ENCODE measurements around the gene C10orf88. TPM values are rescaled to one million over a fixed set of nuclear protein-coding genes. Genes with fewer than 3 reads are reported as not detected.

Gene C10orf88
- total and polyA plus RNA-seq, 9 of the 15 experiments (the other 6 are each of a cell fraction or from before 2014, with no cell fraction given), result 2.5 to 9.6 (median 7.5) TPM

DNA sequence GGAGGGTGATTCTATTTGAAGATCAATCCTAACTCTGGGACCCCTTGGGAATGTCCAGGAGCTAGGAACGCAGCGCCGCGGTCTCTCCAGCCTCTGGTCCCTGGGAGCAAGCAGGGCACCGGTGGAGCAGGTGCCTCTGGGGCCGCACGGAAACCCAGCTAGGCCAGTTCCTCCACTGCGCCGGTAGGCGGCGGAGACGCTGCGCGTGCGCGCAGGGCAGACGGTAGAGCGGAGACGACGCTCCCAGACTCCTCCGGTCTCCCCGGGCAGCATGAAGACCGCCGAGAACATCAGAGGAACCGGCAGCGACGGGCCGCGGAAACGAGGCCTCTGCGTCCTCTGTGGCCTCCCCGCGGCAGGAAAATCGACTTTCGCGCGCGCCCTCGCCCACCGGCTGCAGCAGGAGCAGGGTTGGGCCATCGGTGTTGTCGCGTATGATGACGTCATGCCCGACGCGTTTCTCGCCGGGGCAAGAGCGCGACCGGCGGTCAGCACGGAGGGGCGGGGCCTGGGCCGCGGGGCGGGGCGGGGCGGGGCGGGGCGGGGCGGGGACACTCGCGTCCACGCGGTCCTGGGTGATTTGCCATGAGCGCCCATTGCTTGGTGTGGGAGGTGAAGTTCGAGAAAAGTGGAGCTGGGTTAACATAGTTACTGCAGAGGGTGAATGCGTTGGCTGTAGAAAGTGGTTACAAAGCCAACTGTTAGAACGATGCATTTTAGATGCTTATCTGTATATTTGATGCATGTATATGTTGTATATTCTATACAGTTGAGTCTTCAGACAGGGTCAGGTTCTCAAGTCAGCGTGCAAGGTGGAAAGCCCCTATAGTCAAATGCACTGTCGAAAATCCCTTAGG, 26.4 kb upstream of the C10orf88 start, which contains the start of gene PSTK (continued):
- TF ChIP-seq, protein P1, sequence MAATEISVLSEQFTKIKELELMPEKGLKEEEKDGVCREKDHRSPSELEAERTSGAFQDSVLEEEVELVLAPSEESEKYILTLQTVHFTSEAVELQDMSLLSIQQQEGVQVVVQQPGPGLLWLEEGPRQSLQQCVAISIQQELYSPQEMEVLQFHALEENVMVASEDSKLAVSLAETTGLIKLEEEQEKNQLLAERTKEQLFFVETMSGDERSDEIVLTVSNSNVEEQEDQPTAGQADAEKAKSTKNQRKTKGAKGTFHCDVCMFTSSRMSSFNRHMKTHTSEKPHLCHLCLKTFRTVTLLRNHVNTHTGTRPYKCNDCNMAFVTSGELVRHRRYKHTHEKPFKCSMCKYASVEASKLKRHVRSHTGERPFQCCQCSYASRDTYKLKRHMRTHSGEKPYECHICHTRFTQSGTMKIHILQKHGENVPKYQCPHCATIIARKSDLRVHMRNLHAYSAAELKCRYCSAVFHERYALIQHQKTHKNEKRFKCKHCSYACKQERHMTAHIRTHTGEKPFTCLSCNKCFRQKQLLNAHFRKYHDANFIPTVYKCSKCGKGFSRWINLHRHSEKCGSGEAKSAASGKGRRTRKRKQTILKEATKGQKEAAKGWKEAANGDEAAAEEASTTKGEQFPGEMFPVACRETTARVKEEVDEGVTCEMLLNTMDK (IDR thresholded peaks at IDR 0.05; ENCODE audit: borderline replicate concordance, insufficient read depth, low read depth, low read length, poor library complexity, severe bottlenecking), result peak; percentile 98
- TF ChIP-seq TRIM24 (IDR thresholded peaks at IDR 0.05), result peak in 1 of 2 experiments; percentile 44; a peak in 1 of 4 replicates
- peak; percentile 67 for TF ChIP-seq POLR2AphosphoS5 (IDR thresholded peaks at IDR 0.05; ENCODE audit: control insufficient read depth, insufficient read depth, low read depth, low read length)
- TF ChIP-seq TAF9B (IDR thresholded peaks at IDR 0.05; ENCODE audit: partially characterized antibody), result peak; percentile 68
- TF ChIP-seq ZNF79 (CRISPR knock-in tag; IDR thresholded peaks at IDR 0.05; ENCODE audit: low read depth), result no peak
- TF ChIP-seq DDX20 (tag; IDR thresholded peaks at IDR 0.05; ENCODE audit: low read depth), result no peak
- no peak for TF ChIP-seq U2AF2 (optimal IDR thresholded peaks at IDR 0.05; ENCODE audit: low read depth, low read length)
